Left ventricle myocardium superior (tissue), 1 donor: ENCODE results near the gene METAP1. TPM values are rescaled to one million over a fixed set of nuclear protein-coding genes. Genes with fewer than 3 reads are reported as not detected.
"Not testable (repeated sequence)": the region's sequence is repeated elsewhere in the genome, so short reads cannot be mapped to it uniquely, and the experiment has no call there.

Experiments used
- ATAC-seq: fragments of 200-7000 bp; cut with Tn5 transposase; one replicate; pipeline ENCODE4 v1.9.1; 2020; ENCODE audit warnings: mild to moderate bottlenecking, moderate library complexity
- DNase-seq: peaks from one replicate; pipeline ENCODE4 v3.0.0-alpha.2; 2020
- intact Hi-C: fragments of 100-400 bp; cut with micrococcal nuclease; formaldehyde crosslinking; loops from one replicate; pipeline ENCODE4 v1.11.0; 2022
- total RNA-seq: library from RNA; stranded (reverse); fragmentation: NEBNext Ultra II Directional; extraction: Animal tissue kit (Norgen Biotek cat#: 25700); gene quantifications from one replicate; pipeline ENCODE4 v1.2.1, GENCODE V29; 2021
- donor health status: DM: no; HTN: yes; CAD: no; lungs with severe emphysema.

The METAP1 gene
- total RNA-seq, 1 donor from 2014 or later: 75.8 TPM

DNA sequence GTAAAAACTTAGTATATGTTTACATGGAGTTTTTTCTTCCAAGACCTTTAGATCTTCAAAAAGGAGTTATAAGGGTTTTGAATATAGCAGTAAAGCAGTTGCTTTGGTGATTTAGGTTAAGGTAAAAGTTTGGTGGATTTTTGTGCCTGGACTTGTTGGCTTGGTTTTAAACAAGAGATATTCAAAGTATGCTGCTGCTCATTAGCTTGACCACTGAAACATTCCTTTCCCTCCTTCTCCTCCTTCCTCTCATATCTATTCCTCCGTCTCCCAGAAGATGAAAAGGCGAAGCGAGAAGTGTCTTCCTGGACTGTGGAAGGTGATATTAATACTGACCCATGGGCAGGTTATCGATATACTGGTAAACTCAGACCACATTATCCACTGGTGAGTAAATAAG lies 38.4 kb downstream of the METAP1 start:
- DNase-seq (no peak), ATAC-seq (no peak)
- intact Hi-C loops: no loop called here

- intact Hi-C loops: no loop called here
- DNase-seq (no peak), ATAC-seq (no peak)
Observed at GRCh38 chr4:99038213-99038612, 42.7 kb downstream of the METAP1 start.

GRCh38 chr4:99043346-99043745 lies 47.8 kb downstream of the METAP1 start:
- intact Hi-C loops: no loop called here
- DNase-seq (no peak), ATAC-seq (no peak)

GRCh38 chr4:99047710-99048109 lies 52.2 kb downstream of the METAP1 start:
- ATAC-seq (peak; percentile 24), DNase-seq (no peak)
- intact Hi-C loops: no loop called here

GRCh38 chr4:99052902-99053301 lies 57.4 kb downstream of the METAP1 start:
- DNase-seq (no peak), ATAC-seq (no peak)
- intact Hi-C loops: no loop called here

DNA sequence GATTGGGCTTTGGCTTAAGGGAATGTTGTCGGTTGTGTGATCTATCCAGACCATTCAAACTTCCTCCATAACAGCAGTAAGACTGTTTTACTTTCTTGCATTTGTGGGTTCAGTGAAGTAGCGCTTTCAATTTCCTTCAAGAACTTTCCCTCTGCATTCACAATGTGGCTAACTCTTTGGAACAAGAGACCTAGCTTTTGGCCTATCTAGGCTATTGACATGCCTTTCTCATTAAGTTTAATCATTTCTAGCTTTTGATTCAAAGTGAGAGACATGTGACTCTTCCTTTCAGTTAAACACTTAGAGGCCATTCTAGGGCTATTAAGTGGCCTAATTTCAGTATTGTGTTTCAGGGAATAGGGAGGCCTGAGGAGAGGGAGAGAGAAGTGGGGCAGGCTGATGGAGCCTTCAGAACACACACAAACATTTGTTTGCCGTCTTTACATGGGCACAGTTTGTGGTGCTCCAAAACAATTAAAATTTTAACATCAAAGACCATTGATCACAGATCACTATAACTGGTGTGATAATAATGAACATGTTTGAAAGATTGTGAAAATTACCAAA lies 59.0 kb downstream of the METAP1 start:
- no peak for ATAC-seq
- intact Hi-C loops: no loop called here
- no peak for DNase-seq

DNA sequence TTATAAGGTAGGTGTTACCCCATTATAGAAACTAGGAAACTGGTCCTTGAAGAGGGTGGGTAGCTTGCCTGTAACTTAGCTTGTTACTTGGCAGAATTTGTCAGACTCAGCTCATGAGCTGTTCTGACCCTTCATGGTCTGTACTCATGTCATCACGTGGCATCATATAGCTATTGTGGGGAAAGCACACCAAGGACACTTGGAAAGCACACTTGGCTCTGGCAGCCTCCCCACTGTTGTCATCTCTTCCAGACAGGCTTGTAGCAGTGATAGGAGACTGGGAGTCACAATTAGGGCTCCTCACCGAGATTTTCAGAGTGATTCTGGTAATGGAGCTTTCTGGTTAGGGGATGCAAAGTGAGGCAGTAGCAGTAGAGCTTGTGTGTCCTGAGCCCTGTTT lies 62.7 kb downstream of the METAP1 start:
- ATAC-seq: peak; percentile 77
- intact Hi-C loops: loop anchor here (5.0 kb wide), 1 partner anchor 61 kb away; the partner anchor contains the start of gene METAP1
- DNase-seq: peak; percentile 73

DNA sequence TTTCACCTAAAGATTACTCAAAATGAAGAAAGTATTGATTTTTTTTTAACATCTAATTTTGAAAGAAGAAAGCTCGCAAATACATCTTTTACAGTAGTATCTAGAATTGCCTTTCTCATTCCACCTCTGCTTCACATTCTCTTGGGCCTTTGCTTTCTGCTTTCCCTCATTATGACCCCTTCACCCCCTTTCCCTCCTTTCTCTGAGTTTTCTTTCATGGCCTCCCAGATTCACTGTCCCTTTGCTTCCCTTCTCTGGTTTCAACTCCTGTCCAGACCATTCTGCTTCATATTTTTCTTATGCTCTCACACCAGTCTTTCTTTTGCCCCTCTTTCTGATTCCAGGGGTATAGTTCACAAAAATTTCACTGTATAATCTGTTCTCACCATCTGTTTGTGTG lies 64.0 kb downstream of the METAP1 start:
- intact Hi-C loops: loop anchor here (5.0 kb wide), 1 partner anchor 62 kb away; the partner anchor contains the start of gene METAP1
- no peak for DNase-seq
- ATAC-seq: no peak

GRCh38 chr4:99061048-99061700 lies 65.7 kb downstream of the METAP1 start:
- ATAC-seq (no peak), DNase-seq (no peak)
- intact Hi-C loops: no loop called here

- intact Hi-C loops: no loop called here
- peak; percentile 64 for ATAC-seq
- DNase-seq: no peak
Observed at GRCh38 chr4:99062120-99062519, 66.6 kb downstream of the METAP1 start.

DNA sequence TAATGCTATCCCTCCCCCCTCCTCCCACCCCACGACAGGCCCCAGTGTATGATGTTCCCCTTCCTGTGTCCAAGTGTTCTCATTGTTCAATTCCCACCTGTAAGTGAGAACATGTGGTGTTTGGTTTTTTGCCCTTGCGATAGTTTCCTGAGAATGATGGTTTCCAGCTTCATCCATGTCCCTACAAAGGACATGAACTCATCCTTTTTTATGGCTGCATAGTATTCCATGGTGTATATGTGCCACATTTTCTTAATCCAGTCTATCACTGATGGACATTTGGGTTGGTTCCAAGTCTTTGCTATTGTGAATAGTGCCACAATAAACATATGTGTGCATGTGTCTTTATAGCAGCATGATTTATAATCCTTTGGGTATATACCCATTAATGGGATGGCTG lies 70.0 kb downstream of the METAP1 start:
- ATAC-seq, intact Hi-C loops: not testable (repeated sequence)

GRCh38 chr4:99067617-99068016 lies 72.1 kb downstream of the METAP1 start:
- intact Hi-C loops: no loop called here
- no peak for ATAC-seq
- DNase-seq: no peak

More for the DNA sequence above, 70.0 kb downstream of the METAP1 start:
- DNase-seq: not testable (repeated sequence)

GRCh38 chr4:99071159-99071558 lies 75.6 kb downstream of the METAP1 start:
- DNase-seq (no peak), ATAC-seq (no peak)
- intact Hi-C loops: no loop called here

- DNase-seq (no peak), ATAC-seq (no peak)
- intact Hi-C loops: no loop called here
Observed at GRCh38 chr4:99074816-99075215, 79.3 kb downstream of the METAP1 start.

DNA sequence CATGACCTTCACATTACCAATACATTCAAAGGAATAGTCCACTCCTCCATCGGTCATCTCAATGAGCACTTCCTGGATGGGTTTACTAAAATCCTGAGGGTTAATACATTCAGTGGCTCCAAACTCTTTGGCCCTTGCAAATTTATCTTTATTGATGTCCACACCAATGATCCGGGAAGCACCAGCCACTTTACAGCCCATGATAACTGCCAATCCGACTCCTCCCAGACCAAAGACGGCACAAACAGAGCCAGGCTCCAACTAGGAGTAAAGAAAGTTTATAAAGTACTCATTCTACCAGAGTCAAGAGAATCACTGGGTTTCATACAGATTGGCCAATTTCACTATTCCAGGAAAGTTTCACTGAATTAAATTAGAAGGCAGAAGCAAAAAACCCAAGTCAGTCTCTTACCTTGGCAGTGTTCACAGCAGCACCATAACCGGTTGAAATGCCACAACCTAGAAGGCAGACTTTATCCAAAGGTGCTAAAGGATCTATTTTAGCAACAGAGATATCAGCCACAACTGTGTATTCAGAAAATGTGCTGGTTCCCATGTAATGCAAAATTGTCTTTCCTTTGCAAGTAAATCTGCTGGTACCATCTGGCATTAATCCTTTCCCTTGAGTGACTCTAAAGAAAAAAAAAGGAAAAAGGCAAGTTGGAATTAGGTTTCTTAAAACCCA lies 80.9 kb downstream of the METAP1 start:
- DNase-seq: no peak
- peak; percentile 68 for ATAC-seq
- intact Hi-C loops: no loop called here

DNA sequence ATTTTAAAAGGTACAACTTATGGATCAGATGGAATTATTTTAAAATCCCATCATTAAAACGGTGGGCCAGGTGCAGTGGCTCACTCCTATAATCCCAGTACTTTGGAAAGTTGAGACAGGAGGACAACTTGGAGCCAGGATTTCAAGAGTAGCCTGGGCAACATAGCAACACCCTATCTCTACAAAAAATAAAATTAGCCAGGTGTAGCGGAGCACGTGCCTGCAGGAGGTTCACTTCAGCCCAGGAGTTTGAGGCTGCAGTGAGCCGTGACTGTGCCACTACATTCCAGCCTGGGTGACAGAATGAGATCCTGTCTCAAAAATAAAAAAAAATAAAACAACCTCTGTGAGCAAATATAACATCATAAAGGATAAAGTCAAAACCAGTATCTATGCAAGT lies 81.7 kb downstream of the METAP1 start:
- ATAC-seq: peak; percentile 76
- DNase-seq: no peak
- intact Hi-C loops: no loop called here

DNA sequence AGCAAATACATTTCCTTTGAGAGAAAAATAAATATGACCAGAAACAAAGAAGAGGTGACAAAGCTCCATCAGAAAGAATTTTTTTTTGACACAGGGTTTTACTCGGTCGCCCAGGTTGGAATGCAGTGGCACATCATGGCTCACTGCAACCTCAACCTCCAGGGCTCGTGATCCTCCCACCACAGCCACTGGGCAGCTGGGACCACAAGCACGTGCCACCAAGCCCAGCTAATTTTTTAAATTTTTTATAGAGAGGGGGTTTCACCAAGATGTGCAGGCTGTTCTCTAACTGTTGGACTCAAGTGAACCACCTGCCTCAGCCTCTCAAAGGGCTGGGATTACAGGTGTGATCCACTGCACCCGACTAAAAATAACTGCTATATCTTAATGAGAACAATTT lies 82.8 kb downstream of the METAP1 start:
- ATAC-seq (no peak), DNase-seq (no peak)
- intact Hi-C loops: no loop called here

- DNase-seq: no peak
- peak; percentile 27 for ATAC-seq
- intact Hi-C loops: no loop called here
Observed at GRCh38 chr4:99078931-99079624, 83.6 kb downstream of the METAP1 start.

- DNase-seq (no peak), ATAC-seq (no peak)
- intact Hi-C loops: no loop called here
Observed at GRCh38 chr4:99079625-99080295, 84.2 kb downstream of the METAP1 start.
